Measurements from ENCODE around the gene ZNF45. TPM values are rescaled to one million over a fixed set of nuclear protein-coding genes. Genes with fewer than 3 reads are reported as not detected.

Gene ZNF45
- total and polyA plus RNA-seq, 2 of the 13 experiments (the other 11 are each of a cell fraction or from before 2014, with no cell fraction given) = 2.4 to 11.3 TPM

DNA sequence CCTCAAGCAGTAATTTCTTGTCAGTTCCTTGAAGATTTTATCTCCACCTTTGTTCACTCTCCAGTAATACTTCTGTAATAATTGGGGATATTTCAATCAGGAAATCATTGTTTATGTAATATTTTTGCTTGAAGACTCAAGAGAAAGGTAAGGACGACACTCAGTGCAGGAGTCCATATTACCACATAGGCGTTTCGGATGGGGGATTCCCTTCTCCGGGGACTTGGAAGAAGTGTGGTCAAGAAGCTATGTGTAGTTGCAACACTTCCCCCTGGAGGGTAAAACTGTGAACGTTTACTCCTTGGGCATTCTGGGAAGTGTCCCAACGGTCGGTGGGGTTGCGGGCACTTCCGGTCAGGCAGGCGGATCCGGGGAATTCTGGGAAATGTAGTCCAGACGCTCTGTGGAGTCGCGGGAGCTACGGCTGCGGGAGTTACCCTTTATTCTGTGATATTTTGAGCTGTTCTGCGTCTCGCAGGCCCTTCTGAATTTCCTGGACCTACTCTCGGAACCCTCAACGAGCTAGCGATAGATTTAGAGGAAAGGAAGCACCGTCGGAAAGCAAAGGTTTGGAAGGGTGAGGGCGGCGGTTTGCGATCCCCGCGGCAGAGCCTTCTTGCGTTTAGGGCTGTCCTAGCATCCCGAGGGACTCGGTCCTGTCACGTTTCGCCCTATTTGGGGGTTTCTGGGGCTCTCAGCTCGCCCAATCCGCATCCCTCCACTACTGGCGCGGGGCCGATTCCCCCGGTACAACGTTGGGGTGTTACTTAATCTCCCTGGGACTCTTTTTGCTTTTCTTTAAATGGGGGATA is 16.0 kb upstream of the ZNF45 start, which contains the start of gene ZNF221 (continued):
- TF ChIP-seq, protein P1, sequence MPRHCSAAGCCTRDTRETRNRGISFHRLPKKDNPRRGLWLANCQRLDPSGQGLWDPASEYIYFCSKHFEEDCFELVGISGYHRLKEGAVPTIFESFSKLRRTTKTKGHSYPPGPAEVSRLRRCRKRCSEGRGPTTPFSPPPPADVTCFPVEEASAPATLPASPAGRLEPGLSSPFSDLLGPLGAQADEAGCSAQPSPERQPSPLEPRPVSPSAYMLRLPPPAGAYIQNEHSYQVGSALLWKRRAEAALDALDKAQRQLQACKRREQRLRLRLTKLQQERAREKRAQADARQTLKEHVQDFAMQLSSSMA (CRISPR knock-in tag; IDR thresholded peaks at IDR 0.05) = peak; percentile 99
- peak; percentile 98 for TF ChIP-seq CREM (IDR thresholded peaks at IDR 0.05)
- no peak for TF ChIP-seq CREM (CRISPR knock-in tag; IDR thresholded peaks at IDR 0.05)
- no peak for TF ChIP-seq ZNF776 (CRISPR knock-in tag; IDR thresholded peaks at IDR 0.05)
- TF ChIP-seq RCOR2 (CRISPR knock-in tag; IDR thresholded peaks at IDR 0.05) = no peak
- TF ChIP-seq TBP (CRISPR knock-in tag; IDR thresholded peaks at IDR 0.05) = no peak
- no peak for TF ChIP-seq CEBPZ (IDR thresholded peaks at IDR 0.05; ENCODE audit: low read length)
- 0 out of 2 replicates have a peak, but pooled peaks have one; percentile 32 for TF ChIP-seq ZBTB25 (CRISPR knock-in tag; IDR thresholded peaks at IDR 0.05)
- no peak for TF ChIP-seq ZNF10 (CRISPR knock-in tag; IDR thresholded peaks at IDR 0.05; ENCODE audit: borderline replicate concordance, low read depth)
- no peak for TF ChIP-seq PLRG1 (conservative IDR thresholded peaks at IDR 0.05)
- TF ChIP-seq, protein P2, sequence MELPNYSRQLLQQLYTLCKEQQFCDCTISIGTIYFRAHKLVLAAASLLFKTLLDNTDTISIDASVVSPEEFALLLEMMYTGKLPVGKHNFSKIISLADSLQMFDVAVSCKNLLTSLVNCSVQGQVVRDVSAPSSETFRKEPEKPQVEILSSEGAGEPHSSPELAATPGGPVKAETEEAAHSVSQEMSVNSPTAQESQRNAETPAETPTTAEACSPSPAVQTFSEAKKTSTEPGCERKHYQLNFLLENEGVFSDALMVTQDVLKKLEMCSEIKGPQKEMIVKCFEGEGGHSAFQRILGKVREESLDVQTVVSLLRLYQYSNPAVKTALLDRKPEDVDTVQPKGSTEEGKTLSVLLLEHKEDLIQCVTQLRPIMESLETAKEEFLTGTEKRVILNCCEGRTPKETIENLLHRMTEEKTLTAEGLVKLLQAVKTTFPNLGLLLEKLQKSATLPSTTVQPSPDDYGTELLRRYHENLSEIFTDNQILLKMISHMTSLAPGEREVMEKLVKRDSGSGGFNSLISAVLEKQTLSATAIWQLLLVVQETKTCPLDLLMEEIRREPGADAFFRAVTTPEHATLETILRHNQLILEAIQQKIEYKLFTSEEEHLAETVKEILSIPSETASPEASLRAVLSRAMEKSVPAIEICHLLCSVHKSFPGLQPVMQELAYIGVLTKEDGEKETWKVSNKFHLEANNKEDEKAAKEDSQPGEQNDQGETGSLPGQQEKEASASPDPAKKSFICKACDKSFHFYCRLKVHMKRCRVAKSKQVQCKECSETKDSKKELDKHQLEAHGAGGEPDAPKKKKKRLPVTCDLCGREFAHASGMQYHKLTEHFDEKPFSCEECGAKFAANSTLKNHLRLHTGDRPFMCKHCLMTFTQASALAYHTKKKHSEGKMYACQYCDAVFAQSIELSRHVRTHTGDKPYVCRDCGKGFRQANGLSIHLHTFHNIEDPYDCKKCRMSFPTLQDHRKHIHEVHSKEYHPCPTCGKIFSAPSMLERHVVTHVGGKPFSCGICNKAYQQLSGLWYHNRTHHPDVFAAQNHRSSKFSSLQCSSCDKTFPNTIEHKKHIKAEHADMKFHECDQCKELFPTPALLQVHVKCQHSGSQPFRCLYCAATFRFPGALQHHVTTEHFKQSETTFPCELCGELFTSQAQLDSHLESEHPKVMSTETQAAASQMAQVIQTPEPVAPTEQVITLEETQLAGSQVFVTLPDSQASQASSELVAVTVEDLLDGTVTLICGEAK (IDR thresholded peaks at IDR 0.05) = peak; percentile 31; the same call in 1 of the 2 replicates
- TF ChIP-seq, protein P2 (CRISPR knock-in tag; IDR thresholded peaks at IDR 0.05) = peak; percentile 67; the same call in 1 of the 2 replicates
- TF ChIP-seq CENPX (CRISPR knock-in tag; IDR thresholded peaks at IDR 0.05) = no peak
